A673 (cell line): Measurements from ENCODE around the gene GOSR1. TPM values are rescaled to one million over a fixed set of nuclear protein-coding genes. Genes with fewer than 3 reads are reported as not detected.
"Not testable (repeated sequence)": the region's sequence is repeated elsewhere in the genome, so short reads cannot be mapped to it uniquely, and the experiment has no call there.

Experiments
- BruUV-seq: library from RNA; stranded (reverse); fragments of 400-500 nt; replicated peaks from 2 replicates; lab custom pipeline; 2021; lab: Mats Ljungman, UMichigan
- CTCF ChIA-PET: fragments of 300-600 bp; sonication (Branson Sonifier 250); formaldehyde crosslinking; loops from one replicate; lab custom pipeline; 2022; ENCODE audit warnings: antibody characterized with exemption; lab: Charles Lee
- POLR2A ChIA-PET: fragments of 300-600 bp; sonication (Branson Sonifier 250); formaldehyde crosslinking; loops from one replicate; lab custom pipeline; 2022; ENCODE audit warnings: antibody characterized with exemption; ENCODE audit not compliant: low non-redundant PET; lab: Charles Lee
- DNase-seq: peaks from one replicate; pipeline ENCODE4 v3.0.0-alpha.2; 2015; ENCODE audit warnings: low spot score
- H3K27ac ChIP-seq: fragments of 200-600 bp; sonication (generic); 2 replicates; pipeline ENCODE4 v1.5.1; 2016; ENCODE audit warnings: mixed run types, low read depth, mild to moderate bottlenecking, mixed read lengths, antibody characterized with exemption, low read length; ENCODE audit not compliant: poor library complexity, severe bottlenecking
- H3K27me3 ChIP-seq: fragments of 200-600 bp; sonication (generic); replicated peaks from 2 replicates; pipeline ENCODE4 v1.6.1; 2017; ENCODE audit warnings: mixed run types, low read depth, mild to moderate bottlenecking, mixed read lengths, antibody characterized with exemption, low read length; ENCODE audit not compliant: insufficient read depth, poor library complexity
- H3K36me3 ChIP-seq: fragments of 200-600 bp; sonication (generic); 2 replicates; pipeline ENCODE4 v1.6.1; 2016; ENCODE audit warnings: mixed run types, mild to moderate bottlenecking, mixed read lengths, antibody characterized with exemption, low read length; ENCODE audit not compliant: insufficient read depth, poor library complexity, severe bottlenecking
- H3K4me1 ChIP-seq: fragments of 200-600 bp; sonication (generic); 2 replicates; pipeline ENCODE4 v1.6.1; 2017; ENCODE audit warnings: mixed run types, mild to moderate bottlenecking, mixed read lengths, antibody characterized with exemption, low read length; ENCODE audit not compliant: insufficient read depth, poor library complexity, severe bottlenecking
- H3K4me3 ChIP-seq: fragments of 200-600 bp; sonication (generic); 2 replicates; pipeline ENCODE4 v1.5.1; 2016; ENCODE audit warnings: low read depth, mixed run types, mild to moderate bottlenecking, mixed read lengths, low read length; ENCODE audit not compliant: poor library complexity, severe bottlenecking
- H3K9me3 ChIP-seq: fragments of 200-600 bp; sonication (generic); 2 replicates; pipeline ENCODE4 v1.6.1; 2016; ENCODE audit warnings: mixed run types, low read depth, mild to moderate bottlenecking, mixed read lengths, antibody characterized with exemption, low read length; ENCODE audit not compliant: poor library complexity, severe bottlenecking
- EZH2 ChIP-seq: fragments of 200-600 bp; sonication (generic); IDR thresholded peaks from 2 replicates; pipeline ENCODE4 v1.6.1; 2017; ENCODE audit warnings: borderline replicate concordance, low read depth, mild to moderate bottlenecking, mixed read lengths, antibody characterized with exemption, low read length; ENCODE audit not compliant: poor library complexity, severe bottlenecking
- intact Hi-C: fragments of 100-400 bp; cut with micrococcal nuclease; formaldehyde crosslinking; loops from one replicate; pipeline ENCODE4 v1.10.0; 2022; ENCODE audit not compliant: unreplicated experiment
- total RNA-seq: library from RNA; stranded (reverse); gene quantifications from 2 replicates; pipeline ENCODE4 v1.2.3, GENCODE V29; 2021
- TF ChIP-seq, protein P1 (sequence below): fragments of 300-800, 200-600 bp; sonication (generic); conservative IDR thresholded peaks from 2 replicates; pipeline ENCODE4 v1.5.1; 2017; ENCODE audit warnings: low read depth, mild to moderate bottlenecking, antibody characterized with exemption, low read length, moderate library complexity, mixed read lengths

Gene GOSR1
- total RNA-seq, 1 experiment from 2014 or later = 69.1 TPM

DNA sequence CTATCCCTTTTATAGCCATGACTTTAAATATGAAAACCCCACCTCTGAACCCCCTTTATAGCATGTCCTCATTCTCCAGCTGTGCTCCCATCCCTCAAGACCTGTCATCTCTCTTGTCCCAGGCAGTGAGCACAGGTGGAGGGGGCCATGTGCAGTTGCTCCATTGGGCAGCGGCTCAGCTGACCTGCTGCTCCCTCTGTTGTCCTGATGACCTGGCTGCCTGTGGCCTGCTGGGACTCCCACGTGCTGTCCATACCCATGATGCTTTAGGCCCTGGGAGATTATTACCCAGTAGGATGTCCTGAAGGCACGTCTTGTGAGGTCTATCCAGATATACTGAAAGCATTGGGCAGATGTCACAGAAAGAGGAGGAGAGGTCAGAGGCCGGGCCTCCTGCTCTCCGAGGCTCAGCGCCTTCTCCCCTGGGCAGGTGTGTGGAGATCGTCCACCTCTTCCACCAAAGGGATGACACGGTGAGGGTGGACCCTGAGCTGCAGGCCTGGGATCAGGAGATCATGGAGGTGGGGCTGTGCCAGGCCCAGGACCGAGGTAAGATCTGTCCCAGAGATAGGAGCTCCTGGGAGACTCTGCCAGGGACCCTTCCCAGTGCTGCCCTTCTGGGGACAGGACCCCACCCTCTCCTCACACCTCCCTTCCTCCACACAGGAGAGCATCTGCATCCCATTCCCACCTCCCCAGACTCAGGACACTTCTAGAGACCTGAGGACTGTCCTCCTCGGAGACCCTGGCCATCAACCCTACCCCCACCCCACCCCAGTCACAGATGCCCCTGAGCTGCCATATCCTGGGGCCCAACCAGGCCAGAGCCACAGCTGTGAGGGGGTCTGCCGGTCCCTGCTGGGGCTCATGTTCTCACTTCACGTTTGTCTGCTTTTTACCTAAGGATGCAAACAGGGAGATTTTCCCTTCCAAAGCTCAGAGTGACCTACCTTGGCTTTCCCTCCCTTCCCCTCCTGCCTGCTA lies 58.0 kb downstream of the GOSR1 start:
- TF ChIP-seq, protein P1, sequence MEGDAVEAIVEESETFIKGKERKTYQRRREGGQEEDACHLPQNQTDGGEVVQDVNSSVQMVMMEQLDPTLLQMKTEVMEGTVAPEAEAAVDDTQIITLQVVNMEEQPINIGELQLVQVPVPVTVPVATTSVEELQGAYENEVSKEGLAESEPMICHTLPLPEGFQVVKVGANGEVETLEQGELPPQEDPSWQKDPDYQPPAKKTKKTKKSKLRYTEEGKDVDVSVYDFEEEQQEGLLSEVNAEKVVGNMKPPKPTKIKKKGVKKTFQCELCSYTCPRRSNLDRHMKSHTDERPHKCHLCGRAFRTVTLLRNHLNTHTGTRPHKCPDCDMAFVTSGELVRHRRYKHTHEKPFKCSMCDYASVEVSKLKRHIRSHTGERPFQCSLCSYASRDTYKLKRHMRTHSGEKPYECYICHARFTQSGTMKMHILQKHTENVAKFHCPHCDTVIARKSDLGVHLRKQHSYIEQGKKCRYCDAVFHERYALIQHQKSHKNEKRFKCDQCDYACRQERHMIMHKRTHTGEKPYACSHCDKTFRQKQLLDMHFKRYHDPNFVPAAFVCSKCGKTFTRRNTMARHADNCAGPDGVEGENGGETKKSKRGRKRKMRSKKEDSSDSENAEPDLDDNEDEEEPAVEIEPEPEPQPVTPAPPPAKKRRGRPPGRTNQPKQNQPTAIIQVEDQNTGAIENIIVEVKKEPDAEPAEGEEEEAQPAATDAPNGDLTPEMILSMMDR = no peak
- no peak for TF ChIP-seq EZH2
- CTCF ChIA-PET = no interaction called here

DNA sequence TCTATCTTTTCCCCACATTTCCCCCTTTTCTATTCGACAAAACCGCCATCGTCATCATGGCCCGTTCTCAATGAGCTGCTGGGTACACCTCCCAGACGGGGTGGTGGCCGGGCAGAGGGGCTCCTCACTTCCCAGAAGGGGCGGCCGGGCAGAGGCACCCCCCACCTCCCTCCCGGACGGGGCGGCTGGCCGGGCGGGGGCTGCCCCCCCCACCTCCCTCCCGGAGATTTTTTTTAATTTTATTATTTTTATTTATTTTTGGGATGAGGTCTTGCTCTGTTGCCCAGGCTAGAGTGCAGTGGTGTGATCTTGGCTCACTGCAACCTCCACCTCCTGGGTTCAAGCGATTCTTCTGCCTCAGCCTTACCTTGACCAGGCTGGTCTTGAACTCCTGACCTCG lies 59.6 kb downstream of the GOSR1 start:
- BruUV-seq, H3K27me3 ChIP-seq, H3K9me3 ChIP-seq, intact Hi-C loops, CTCF ChIA-PET, POLR2A ChIA-PET, H3K4me1 ChIP-seq, H3K27ac ChIP-seq, DNase-seq, H3K4me3 ChIP-seq, H3K36me3 ChIP-seq: not testable (repeated sequence)

More for the DNA sequence above, 58.0 kb downstream of the GOSR1 start:
- H3K27me3 ChIP-seq = no peaks in the 10 kb centered on the region
- no peak overlapping the region for H3K27ac ChIP-seq
- POLR2A ChIA-PET = no interaction called here
- no TSS peak for BruUV-seq
- no peak overlapping the region for H3K4me3 ChIP-seq
- no peaks in the 10 kb centered on the region for H3K36me3 ChIP-seq
- no peaks in the 10 kb centered on the region for H3K9me3 ChIP-seq
- no peak for DNase-seq
- H3K4me1 ChIP-seq = no peaks in the 10 kb centered on the region
- intact Hi-C loops = no loop called here

DNA sequence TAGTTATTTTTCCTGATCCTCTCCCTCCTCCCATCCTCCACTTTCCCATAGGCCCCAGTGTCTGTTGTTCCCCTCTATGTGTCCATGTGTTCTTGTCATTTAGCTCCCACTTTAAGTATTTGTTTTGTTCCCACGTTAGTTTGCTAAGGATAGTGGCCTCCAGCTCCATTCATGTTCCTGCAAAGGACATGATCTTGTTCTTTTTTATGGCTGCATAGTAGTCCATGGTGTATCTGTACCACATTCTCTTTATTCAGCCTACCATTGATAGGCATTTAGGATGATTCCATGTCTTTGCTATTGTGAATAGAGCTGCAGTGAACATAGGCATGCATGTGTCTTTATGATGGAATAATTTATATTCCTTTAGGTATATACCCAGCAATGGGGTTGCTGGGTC lies 60.5 kb downstream of the GOSR1 start:
- BruUV-seq, H3K27me3 ChIP-seq, intact Hi-C loops, H3K27ac ChIP-seq, POLR2A ChIA-PET, H3K4me3 ChIP-seq, DNase-seq, H3K4me1 ChIP-seq, CTCF ChIA-PET, H3K36me3 ChIP-seq, H3K9me3 ChIP-seq: not testable (repeated sequence)

DNA sequence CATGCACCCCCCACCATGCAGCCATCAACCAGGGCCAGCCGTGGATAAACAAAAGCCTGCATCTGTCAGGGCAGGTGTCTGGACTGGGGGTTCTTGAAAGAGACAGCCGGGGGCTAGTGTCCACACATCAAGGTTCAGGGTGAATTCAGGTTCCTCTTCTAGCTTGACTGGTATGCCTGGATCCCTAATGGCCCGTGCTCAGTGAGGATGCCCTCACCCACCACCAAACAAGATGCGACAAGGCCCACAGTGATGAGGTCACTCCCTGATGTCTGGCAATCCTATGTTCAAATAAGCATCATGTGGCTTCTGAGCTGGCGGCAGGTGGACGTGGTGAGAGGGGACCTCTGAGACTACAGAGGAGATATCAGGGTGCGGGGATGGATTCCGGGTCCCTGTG lies 64.6 kb downstream of the GOSR1 start:
- intact Hi-C loops = no loop called here
- no peak for DNase-seq
- Histone ChIP-seq H3K27me3 (no peaks in the 10 kb centered on the region), H3K9me3 (no peaks in the 10 kb centered on the region), H3K4me3 (no peak overlapping the region), H3K4me1 (no peaks in the 10 kb centered on the region), H3K27ac (no peak overlapping the region), H3K36me3 (no peaks in the 10 kb centered on the region)
- no TSS peak for BruUV-seq
- no peak for TF ChIP-seq EZH2
- TF ChIP-seq, protein P1 = no peak
- POLR2A ChIA-PET = no interaction called here
- CTCF ChIA-PET = no interaction called here
